Mucosa of descending colon (tissue), 3 donors: ENCODE results near the gene MTSS2. TPM values are rescaled to one million over a fixed set of nuclear protein-coding genes. Genes with fewer than 3 reads are reported as not detected.
"Not testable (repeated sequence)": the region's sequence is repeated elsewhere in the genome, so short reads cannot be mapped to it uniquely, and the experiment has no call there.

Experiments
- ATAC-seq: fragments of 200-7000 bp; cut with Tn5 transposase; one replicate; pipeline ENCODE4 v1.9.1; 2020; ENCODE audit warnings: mild to moderate bottlenecking, moderate library complexity
- DNase-seq, 3 donors: peaks; one replicate each; pipeline ENCODE4 v3.0.0-alpha.2; 2020
- H3K36me3 ChIP-seq: fragments of 200-600 bp; one replicate; pipeline ENCODE4 v1.8.0; 2021; ENCODE audit warnings: low read depth, mild to moderate bottlenecking
- H3K4me1 ChIP-seq: fragments of 200-600 bp; one replicate; pipeline ENCODE4 v1.8.0; 2021; ENCODE audit warnings: low read depth, mild to moderate bottlenecking
- H3K4me3 ChIP-seq: fragments of 200-600 bp; one replicate; pipeline ENCODE4 v1.8.0; 2021; ENCODE audit warnings: mild to moderate bottlenecking
- H3K9me3 ChIP-seq: fragments of 200-600 bp; one replicate; pipeline ENCODE4 v1.8.0; 2021; ENCODE audit warnings: mild to moderate bottlenecking
- intact Hi-C, 2 donors: fragments of 100-400 bp; cut with DNase I in 1 of 2; cut with micrococcal nuclease in 1 of 2; formaldehyde crosslinking; loops; one replicate each; pipeline versions ENCODE4 v1.11.0 to v1.11.1; 2022; cut with DNase I, micrococcal nuclease
- total RNA-seq, 3 donors: library from RNA; stranded (reverse); fragmentation: NEBNext Ultra II Directional in 2 of 3; extraction: Animal tissue kit (Norgen Biotek cat#: 25700) in 2 of 3; gene quantifications; one replicate each; pipeline versions ENCODE4 v1.2.1 to v1.2.4, GENCODE V29; 2021 to 2023
- TF ChIP-seq, protein P1 (sequence below): fragments of 200-600 bp; IDR thresholded peaks from one replicate; pipeline ENCODE4 v1.8.0; 2022; ENCODE audit warnings: antibody characterized with exemption, mild to moderate bottlenecking
- donor health status: DM: no; HTN: no; CAD: no; lungs with moderate emphysema.
- donor health status: DM: no; HTN: no; CAD: no.
- donor health status: DM: no; HTN: yes; CAD: no.

The MTSS2 gene
- total RNA-seq, 3 donors from 2014 or later = 11.8 to 151 (median 28.2) TPM

DNA sequence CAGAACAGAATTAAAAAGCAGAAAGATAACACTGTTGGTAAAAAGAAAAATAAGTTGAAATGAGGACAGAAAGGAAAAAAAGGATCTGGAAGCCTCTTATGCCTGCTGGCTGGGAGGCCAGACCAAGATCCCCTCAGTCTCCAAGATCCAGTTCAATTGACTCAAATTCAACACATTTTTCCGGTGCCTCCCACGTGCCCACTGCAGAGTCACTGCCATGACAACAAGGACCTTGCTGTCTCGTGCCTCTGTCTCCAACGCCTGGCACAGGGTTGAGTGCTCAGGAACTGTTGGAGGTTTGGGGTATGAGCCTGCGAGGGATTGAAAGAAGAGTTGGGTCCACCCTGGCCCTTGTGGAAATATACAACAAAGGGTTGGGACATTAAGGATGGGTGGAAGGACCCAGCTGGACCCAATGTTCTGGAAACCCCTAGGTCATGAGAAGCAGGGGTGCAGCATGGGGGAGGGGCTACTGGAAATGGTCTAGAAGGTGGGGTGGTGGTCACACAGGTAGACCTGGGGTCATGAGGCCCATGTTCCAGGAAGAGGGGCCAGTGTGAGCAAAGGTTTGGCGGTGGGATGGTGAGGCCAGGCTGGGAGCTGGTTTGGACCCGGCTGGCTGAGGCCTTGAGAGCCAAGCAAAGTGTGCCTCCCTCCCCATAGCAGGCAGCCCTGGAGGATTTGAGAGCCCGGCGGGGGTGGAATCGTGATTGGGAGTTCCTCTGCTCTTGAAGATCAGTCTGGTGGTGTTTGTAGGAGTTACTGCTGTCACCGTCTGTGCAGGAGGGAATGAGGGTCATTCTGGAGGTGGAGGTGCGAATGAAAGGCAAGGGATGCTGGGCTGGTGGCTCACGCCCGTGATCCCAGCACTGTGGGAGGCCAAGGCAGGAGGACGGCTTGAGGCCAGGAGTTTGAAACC lies 38.2 kb downstream of the MTSS2 start:
- DNase-seq (no peak), ATAC-seq (no peak)
- intact Hi-C loops = no loop called here

DNA sequence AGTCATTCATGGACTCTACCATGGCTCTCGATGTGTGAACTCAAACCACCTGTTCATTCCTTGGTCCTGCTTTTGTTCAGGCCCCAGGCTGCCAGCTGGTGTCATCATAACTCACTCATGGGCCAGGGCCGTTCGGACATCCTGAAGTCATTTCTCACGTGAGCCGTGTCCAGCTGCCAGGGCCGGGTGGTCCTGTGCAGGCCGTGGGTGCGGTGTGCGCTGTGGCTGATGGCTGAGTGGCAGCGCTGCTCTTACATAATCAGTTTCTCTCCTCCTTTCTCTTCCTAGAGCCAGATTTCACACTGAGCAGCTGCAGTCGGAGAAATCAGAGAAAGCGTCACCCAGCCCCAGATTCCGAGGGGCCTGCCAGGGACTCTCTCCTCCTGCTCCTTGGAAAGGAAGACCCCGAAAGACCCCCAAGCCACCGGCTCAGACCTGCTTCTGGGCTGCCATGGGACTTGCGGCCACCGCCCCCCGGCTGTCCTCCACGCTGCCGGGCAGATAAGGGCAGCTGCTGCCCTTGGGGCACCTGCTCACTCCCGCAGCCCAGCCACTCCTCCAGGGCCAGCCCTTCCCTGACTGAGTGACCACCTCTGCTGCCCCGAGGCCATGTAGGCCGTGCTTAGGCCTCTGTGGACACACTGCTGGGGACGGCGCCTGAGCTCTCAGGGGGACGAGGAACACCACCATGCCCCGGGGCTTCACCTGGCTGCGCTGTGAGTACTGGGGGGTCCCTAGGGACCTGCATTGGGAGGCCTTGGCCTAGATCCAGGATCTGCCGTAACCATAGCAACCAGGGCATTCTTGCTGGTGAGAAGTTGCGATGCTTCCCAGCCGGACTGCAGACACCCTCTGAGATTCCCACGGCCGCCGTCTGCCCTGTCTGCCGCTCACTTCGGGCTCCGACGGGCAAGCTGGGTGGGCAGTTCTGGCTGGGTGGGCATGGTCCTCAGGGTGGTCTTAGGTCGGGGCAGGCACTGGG lies 39.3 kb downstream of the MTSS2 start, which contains the start of gene IL34:
Gene IL34, plus strand, starts transcription at position 300 of the 982 bp plus-strand sequence. Its CDS starts 389 bp downstream, at position 689.
- DNase-seq = no peak

More for the DNA sequence above, 38.2 kb downstream of the MTSS2 start:
- H3K4me1 ChIP-seq = no peaks in the 10 kb centered on the region
- TF ChIP-seq, protein P1, sequence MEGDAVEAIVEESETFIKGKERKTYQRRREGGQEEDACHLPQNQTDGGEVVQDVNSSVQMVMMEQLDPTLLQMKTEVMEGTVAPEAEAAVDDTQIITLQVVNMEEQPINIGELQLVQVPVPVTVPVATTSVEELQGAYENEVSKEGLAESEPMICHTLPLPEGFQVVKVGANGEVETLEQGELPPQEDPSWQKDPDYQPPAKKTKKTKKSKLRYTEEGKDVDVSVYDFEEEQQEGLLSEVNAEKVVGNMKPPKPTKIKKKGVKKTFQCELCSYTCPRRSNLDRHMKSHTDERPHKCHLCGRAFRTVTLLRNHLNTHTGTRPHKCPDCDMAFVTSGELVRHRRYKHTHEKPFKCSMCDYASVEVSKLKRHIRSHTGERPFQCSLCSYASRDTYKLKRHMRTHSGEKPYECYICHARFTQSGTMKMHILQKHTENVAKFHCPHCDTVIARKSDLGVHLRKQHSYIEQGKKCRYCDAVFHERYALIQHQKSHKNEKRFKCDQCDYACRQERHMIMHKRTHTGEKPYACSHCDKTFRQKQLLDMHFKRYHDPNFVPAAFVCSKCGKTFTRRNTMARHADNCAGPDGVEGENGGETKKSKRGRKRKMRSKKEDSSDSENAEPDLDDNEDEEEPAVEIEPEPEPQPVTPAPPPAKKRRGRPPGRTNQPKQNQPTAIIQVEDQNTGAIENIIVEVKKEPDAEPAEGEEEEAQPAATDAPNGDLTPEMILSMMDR = no peak
- no peak overlapping the region for H3K4me3 ChIP-seq
- H3K36me3 ChIP-seq = no peaks in the 10 kb centered on the region
- no peaks in the 10 kb centered on the region for H3K9me3 ChIP-seq

DNA sequence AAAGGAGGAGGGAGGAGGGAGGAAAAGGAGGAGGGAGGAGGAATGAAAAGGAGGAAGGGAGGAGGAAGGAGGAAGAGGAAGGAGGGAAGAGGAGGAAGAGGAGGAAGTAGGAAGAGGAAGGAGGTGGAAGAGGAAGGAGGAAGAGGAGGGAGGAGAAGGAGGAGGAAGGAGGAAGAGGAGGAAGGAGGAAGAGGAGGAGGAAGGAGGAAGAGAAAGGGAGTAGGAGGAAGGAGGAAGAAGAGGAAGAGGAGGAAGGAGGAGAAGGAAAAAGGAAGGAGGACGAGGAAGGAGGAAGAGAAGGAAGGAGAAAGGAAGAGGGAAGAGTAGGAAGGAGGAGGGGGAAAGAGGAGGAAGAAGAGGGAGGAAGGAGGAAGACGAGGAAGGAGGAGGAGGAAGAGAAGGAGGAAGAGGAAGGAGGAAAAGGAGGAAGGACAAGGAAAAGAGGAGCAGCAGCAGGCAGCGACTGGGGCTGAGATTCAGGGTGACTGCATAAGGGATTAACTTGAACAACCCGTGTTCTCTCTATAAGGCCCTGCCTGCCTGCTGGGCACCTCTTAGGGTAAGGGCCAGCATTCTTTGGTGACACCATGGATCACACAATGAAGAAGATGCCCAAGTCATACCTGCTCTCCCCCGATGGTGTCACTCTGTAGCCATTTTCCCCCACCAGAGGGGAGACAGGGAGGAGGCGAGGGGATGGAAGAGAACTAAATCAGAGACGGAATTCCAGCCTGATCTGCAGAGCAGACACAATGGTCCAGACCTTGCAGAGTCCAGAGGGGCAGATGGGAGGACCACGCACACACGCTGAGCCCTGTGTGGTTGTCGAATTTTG lies 40.9 kb downstream of the MTSS2 start:
- TF ChIP-seq, protein P1 = no peak
- Histone ChIP-seq H3K4me3 (no peak overlapping the region), H3K36me3 (no peaks in the 10 kb centered on the region), H3K9me3 (no peaks in the 10 kb centered on the region), H3K4me1 (no peaks in the 10 kb centered on the region)
- intact Hi-C loops = no loop called here
- no peak for ATAC-seq
- no peak for DNase-seq

More for the DNA sequence above, 39.3 kb downstream of the MTSS2 start, which contains the start of gene IL34:
- Histone ChIP-seq H3K36me3 (no peaks in the 10 kb centered on the region), H3K4me3 (no peak within 1 kb of the TSS), H3K4me1 (no peaks in the 10 kb centered on the region), H3K9me3 (no peaks in the 10 kb centered on the region)
- intact Hi-C loops = no loop called here
- peak; percentile 18 for ATAC-seq
- TF ChIP-seq, protein P1 = no peak

DNA sequence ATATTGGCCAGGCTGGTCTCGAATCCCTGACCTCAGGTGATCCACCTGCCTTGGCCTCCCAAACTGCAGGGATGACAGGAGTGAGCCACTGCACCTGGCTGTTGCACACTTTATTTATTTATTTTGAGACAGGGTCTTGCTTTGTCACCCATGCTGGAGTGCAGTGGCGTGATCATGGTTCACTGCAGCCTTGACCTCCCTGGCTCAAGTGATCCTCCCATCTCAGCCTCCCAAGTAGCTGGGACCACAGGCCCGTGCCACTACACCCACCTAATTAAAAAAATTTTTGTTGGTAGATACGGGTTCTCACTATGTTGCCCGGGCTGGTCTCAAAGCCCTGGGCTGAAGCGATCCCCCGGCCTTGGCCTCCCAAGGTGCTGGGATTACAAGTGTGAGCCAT lies 42.6 kb downstream of the MTSS2 start:
- H3K36me3 ChIP-seq, intact Hi-C loops: not testable (repeated sequence)

DNA sequence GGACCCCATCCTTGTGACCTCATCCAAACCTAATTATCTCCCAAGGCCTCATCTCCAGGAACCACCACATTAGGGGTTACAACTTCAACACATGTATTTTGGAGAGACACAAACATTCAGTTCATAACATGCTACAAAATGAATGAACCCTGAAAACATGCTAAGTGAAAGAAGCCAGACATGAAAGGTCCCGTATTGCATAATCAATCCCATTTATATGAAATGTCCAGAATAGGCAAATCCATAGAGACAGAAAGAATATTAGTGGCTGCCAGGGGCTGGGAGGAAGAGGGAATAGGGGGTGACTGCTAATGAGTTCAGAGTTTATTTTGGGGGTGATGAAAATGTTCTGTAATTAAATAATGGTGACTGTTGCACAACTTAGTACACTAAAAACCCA lies 43.2 kb downstream of the MTSS2 start:
- intact Hi-C loops = no loop called here
- no peaks in the 10 kb centered on the region for H3K4me1 ChIP-seq
- no peak for DNase-seq
- no peaks in the 10 kb centered on the region for H3K36me3 ChIP-seq
- TF ChIP-seq, protein P1 = no peak
- H3K9me3 ChIP-seq = no peaks in the 10 kb centered on the region
- ATAC-seq = no peak
- no peak overlapping the region for H3K4me3 ChIP-seq

More for the DNA sequence above, 42.6 kb downstream of the MTSS2 start:
- not testable (repeated sequence) for H3K9me3 ChIP-seq, ATAC-seq, H3K4me3 ChIP-seq, H3K4me1 ChIP-seq, DNase-seq
